ENCODE measurements around the gene KCNQ1.

Gene KCNQ1

GRCh38 chr11:2774173-2775082, 329.6 kb downstream of the KCNQ1 start:
- DNase-seq (ENCODE audit: insufficient read length, low spot score): no peak
- FAIRE-seq: no peak
- TF ChIP-seq, protein P1, sequence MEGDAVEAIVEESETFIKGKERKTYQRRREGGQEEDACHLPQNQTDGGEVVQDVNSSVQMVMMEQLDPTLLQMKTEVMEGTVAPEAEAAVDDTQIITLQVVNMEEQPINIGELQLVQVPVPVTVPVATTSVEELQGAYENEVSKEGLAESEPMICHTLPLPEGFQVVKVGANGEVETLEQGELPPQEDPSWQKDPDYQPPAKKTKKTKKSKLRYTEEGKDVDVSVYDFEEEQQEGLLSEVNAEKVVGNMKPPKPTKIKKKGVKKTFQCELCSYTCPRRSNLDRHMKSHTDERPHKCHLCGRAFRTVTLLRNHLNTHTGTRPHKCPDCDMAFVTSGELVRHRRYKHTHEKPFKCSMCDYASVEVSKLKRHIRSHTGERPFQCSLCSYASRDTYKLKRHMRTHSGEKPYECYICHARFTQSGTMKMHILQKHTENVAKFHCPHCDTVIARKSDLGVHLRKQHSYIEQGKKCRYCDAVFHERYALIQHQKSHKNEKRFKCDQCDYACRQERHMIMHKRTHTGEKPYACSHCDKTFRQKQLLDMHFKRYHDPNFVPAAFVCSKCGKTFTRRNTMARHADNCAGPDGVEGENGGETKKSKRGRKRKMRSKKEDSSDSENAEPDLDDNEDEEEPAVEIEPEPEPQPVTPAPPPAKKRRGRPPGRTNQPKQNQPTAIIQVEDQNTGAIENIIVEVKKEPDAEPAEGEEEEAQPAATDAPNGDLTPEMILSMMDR (IDR thresholded peaks at IDR 0.05; ENCODE audit: insufficient read depth, missing control alignments): no peak

GRCh38 chr11:2775083-2775625, 330.3 kb downstream of the KCNQ1 start:
- TF ChIP-seq, protein P1 (IDR thresholded peaks at IDR 0.05; ENCODE audit: insufficient read depth, missing control alignments): no peak
- DNase-seq (ENCODE audit: insufficient read length, low spot score): no peak
- FAIRE-seq: no peak

GRCh38 chr11:2775626-2776350, 331.0 kb downstream of the KCNQ1 start:
- TF ChIP-seq, protein P1 (IDR thresholded peaks at IDR 0.05; ENCODE audit: insufficient read depth, missing control alignments): no peak
- FAIRE-seq: no peak

GRCh38 chr11:2776351-2777061, 331.7 kb downstream of the KCNQ1 start:
- TF ChIP-seq, protein P1 (IDR thresholded peaks at IDR 0.05; ENCODE audit: insufficient read depth, missing control alignments): no peak
- DNase-seq (ENCODE audit: insufficient read length, low spot score): no peak
- no peak for FAIRE-seq

More at GRCh38 chr11:2775626-2776350, 331.0 kb downstream of the KCNQ1 start:
- DNase-seq (ENCODE audit: insufficient read length, low spot score): no peak

DNA sequence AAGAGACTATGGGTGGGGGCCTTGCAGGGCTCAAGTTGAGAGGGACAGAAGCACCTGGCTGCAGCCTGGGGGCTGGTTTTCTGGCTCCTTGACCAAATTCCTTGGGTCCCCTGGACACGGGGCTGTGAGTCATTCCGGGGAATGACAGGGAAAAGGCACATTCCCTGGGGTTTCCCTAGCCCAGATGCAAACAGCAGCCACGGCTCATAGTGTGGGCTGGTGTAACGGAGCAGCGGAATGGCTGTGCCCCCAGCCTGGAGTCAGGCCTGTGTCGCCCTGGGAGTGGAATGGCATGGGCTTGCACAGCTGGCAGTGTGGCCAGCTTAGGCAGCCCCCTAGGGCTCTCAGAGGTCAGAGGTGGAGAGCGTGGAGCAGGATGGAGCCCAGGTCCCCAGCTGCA, 332.6 kb downstream of the KCNQ1 start:
- FAIRE-seq: no peak

GRCh38 chr11:2777871-2778629, 333.2 kb downstream of the KCNQ1 start:
- DNase-seq (ENCODE audit: insufficient read length, low spot score) (no peak), FAIRE-seq (no peak)
- TF ChIP-seq, protein P1 (IDR thresholded peaks at IDR 0.05; ENCODE audit: insufficient read depth, missing control alignments): no peak

More for the DNA sequence above, 332.6 kb downstream of the KCNQ1 start:
- TF ChIP-seq, protein P1 (IDR thresholded peaks at IDR 0.05; ENCODE audit: insufficient read depth, missing control alignments): no peak
- DNase-seq (ENCODE audit: insufficient read length, low spot score): no peak
